Skin epidermis (tissue), 12 donors: ENCODE data around the gene SPDYA.
"Not testable (repeated sequence)": the region's sequence is repeated elsewhere in the genome, so short reads cannot be mapped to it uniquely, and the experiment has no call there.

Experiments
- H3K27ac ChIP-seq, 21 experiments: fragments of 200-600 bp; sonication (generic) in 11 of 21; one replicate each; pipeline ENCODE4 v1.5.0; 2020; ENCODE audit warnings: mild to moderate bottlenecking in 3 of 21, inconsistent platforms in 2 of 21, moderate library complexity in 2 of 21
- H3K4me3 ChIP-seq, 7 experiments: fragments of 200-600 bp; sonication (generic) in 2 of 7; one replicate each; pipeline ENCODE4 v1.5.0; 2020; ENCODE audit warnings: inconsistent platforms in 2 of 7, mild to moderate bottlenecking in 2 of 7, moderate library complexity in 1 of 7

SPDYA gene

DNA sequence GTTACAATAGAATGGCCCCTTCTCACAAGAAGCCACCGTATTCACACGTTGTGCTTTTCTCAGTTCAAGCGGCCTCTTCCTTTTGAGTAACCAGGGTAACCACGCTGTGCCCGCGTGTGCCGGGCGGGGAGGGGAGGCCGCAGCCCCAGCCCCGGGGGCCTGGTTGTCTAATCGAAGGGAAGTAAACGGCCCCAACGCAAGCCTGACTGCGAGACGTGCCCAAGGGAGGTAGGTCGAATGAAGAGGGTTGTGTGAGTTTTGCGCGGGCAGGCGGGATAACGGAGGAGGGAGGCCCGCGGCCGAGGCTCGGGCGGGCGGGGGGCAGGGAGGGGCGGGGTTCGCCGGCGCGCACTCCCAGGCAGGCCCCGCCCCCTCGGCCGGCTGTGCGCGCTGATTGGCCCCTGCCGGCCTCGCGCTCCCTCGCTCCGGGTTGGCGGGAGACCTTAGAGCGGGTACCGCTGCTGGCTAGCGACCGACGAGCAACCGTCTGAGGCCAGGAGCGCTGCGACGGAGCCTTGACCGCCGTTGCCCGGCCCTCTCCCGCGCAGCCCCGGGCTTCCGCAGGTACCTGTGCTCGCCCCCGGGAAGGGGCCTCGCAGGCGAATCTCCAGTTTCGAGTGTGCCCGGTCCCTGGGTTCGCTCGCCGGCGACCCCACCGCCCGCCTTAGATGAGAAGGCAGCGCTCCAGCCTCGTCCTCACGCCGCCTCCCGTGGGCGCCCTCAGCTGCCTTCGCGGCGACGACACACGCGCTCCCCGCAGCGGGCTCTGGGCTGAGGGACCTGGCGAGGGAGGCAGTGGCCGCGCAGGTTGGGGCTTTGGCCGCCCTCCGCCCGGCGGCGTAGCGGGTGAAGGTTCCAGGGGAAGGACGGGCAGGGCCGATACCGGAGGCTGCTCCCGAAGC, at the start of gene SPDYA:
SPDYA (plus strand) TSS at position 451 of the 902 bp plus-strand sequence. CDS start 5,181 bp downstream, outside the sequence.
- Histone ChIP-seq H3K4me3 (peak within 1 kb of the TSS; percentile 29 to 49 (median 38)), H3K27ac (peak within 1 kb of the TSS in 4 of 21 experiments; percentile 16 to 48 (median 27))

DNA sequence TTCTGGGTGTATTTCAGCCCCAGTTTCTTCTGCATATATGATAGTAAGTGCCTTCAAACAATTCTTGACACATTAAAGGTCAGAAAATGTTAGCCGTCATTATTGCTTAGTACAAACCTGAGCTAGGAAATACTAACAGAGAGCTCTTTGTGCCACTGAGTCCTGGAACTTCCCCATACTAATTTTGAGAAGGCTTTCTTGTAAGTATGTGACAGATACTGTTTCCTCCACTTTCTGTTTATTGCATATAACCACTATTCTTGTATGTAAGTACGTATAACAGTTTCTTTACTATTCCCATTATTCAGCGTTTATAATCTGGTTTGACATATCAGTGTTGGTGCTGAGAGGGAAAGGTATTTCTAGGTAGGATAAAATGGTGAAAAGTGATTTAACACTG, 49.2 kb upstream of the SPDYA start:
- Histone ChIP-seq H3K4me3 (no peak overlapping the region), H3K27ac (peak overlapping the region in 1 of 21 experiments; percentile 62)

DNA sequence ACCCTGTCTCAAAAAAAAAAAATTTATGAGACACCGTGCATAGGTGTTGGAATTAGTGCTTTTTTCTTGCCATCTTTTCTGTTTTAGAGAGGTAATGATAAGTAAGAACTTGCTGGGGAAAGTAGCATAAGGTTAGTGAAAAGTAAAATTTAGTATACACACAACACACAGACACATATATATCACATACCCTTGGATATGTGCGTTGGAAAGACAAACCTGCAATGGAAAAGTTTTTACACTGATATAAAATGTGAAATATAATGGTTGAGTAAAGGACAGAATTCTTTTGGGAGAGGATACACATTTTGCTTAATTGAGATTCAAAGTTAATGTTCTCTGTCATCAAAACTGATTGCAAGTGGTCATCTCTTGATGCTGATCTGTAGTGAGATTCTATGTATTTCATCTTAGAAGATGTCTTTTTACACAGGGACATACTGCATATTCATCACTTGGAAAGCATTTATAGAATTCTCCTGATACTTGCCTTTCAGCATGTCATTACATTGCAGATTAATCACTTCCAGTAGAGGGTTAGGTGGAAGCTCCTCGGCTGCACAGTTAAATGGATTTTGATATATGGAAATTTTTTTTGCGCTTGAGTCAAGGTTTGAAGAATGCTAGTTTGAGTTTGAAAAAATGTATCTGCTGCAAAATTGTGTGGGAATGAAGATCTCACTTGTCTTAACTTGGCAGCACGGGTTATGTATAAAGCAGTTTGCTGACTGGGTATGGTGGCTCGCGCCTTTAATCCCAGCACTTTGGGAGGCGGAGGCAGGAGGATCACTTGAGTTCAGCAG, 45.5 kb upstream of the SPDYA start:
- Histone ChIP-seq H3K4me3 (no peak overlapping the region), H3K27ac (no peak overlapping the region)

DNA sequence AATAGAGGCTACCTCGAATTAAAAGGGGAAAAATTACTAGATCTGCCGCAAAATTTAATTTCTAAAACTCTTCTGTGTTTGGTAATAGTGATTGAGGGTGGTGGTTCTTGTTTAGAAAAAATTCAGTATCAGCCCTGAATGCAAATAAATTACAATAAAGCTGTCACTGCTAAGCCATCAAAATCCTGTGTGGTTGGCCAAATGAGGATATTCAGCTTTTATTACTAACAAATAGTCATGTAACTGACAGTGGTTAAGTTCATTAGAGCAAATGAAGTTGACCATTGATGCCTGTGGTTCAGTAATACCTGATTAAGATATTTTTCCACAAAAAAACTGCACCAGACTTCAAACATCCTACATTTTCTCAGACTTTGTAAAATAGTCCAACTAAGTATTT, 44.6 kb upstream of the SPDYA start:
- no peak overlapping the region for H3K27ac ChIP-seq
- H3K4me3 ChIP-seq: no peak overlapping the region

DNA sequence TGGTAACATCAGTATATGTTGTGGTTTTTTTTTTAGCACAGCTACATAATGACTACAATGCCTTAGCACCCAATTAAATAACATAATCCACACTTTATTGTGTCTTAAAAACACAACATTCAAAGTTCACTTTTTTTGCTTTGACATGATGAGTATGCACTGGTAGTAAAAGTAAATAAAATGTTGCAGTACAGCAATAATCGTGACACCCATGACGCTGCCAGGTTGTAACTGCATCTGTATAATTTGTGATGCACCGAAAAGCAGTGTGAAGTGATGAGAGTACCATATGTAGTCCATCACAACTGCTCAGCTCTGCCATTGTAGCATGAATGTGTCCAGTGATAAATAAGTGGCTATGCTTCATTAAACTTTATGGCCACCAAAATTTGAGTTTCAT, 43.3 kb upstream of the SPDYA start:
- no peak overlapping the region for H3K27ac ChIP-seq
- H3K4me3 ChIP-seq: no peak overlapping the region

DNA sequence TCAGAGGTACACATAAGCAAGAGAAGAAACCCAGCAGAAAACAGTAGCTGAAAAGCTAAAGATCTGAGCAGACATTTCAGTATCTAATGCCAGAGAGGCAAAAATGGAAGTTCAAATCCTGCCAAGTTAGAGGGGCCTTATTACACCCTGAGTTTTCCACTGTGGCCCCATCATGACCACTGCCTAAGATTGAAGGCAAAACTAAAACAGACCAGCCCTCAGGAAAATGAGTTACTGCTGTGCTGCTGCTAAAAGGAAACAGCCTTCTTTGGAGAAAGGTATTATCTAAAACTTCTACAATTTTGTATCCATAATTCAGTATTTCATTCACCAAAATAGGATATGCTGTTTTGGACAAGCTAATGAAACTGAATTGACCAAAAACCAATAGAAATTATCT, 42.2 kb upstream of the SPDYA start:
- no peak overlapping the region for H3K4me3 ChIP-seq
- peak overlapping the region in 1 of 21 experiments; percentile 1 for H3K27ac ChIP-seq

DNA sequence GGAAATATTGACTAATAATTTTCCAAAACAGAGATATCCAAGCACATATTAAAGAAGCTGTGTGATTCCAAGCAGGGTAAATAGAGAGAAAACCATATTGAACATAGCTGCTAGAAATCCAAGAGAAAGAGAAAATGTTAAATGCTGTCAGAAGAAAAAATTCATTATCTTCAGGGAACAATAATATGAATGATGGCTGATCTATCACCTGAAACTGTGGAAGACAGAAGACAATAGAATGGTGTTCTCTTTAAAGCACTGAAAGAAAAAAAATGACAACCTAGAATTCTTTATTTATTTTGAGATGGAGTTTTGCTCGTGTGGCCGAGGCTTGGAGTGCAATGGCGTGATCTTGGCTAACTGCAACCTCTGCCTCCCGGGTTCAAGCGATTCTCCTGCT, 41.7 kb upstream of the SPDYA start:
- Histone ChIP-seq H3K4me3 (no peak overlapping the region), H3K27ac (no peak overlapping the region)

DNA sequence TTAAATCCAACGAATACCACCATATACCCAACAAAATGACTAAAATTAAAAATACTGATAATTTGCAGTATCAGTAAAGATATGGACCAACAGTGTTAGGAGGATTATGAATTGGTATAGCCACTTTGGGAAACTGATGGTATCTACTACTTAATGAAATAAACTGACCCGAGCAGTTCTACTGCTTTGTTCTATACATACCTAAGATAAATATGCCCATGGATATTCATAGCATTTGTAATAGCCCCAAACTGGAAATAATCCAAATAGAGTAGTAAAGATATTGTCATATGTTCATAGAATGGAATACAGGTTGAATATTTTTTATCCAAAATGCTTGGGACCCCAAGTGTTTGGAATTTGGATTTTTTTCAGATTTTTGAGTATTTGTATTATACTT, 38.3 kb upstream of the SPDYA start:
- no peak overlapping the region for H3K27ac ChIP-seq
- H3K4me3 ChIP-seq: no peak overlapping the region

DNA sequence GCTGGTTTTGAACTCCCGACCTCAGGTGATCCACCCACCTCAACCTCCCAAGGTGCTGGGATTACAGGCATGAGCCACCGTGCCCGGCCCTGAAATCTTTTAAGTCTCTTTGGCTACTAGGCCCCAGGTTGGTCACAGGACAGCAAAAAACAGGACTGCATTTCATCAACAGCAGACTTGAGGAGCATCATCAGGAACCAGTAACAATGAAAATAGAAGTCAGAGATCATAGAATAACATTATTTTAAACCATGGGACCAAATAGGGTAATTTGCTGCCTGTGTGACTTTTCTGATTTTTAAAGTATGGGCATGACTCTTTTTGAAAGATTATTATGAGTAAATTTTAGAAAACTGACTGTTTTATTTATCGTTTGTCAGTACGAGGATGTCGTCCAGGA, 34.2 kb upstream of the SPDYA start:
- H3K4me3 ChIP-seq: no peak overlapping the region
- no peak overlapping the region for H3K27ac ChIP-seq

DNA sequence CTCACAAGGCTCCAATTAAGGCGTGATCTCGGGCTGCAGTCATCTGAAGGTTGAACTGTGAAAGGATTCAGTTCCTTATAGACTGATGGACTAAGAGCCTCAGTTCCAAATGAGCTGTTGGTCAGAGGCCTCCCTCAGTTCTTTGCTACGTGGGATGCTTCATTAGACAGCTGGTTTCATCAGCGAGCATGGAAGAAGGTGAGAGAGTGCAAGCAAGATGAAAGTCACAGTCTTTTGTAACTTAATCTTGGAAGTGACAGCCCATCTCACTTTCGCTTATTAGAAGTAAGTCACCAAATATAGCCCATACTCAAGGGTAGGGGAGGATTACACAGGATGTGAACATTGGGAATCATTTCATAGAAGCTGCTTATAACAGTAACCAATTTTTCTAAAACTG, 32.2 kb upstream of the SPDYA start:
- Histone ChIP-seq H3K4me3 (no peak overlapping the region), H3K27ac (no peak overlapping the region)

DNA sequence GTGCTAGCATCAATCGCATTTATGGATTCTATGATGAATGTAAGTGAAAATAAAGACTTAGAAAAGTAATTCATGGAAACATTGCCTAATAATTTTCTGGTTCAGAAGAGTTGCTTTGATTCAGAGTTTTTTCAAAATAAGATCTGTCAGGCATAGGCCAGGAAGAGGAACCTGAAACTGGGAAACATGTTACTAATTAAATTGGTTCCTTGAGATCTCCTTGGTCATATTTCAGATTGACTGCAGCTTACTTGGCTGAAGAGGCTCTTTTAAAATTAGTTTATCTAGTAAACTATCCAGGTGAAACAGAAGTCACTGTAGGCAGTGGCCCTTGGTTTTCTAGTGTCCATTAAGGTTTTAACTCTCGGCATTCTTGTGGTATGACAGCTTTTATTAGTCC, 31.6 kb upstream of the SPDYA start:
- Histone ChIP-seq H3K4me3 (no peak overlapping the region), H3K27ac (no peak overlapping the region)

DNA sequence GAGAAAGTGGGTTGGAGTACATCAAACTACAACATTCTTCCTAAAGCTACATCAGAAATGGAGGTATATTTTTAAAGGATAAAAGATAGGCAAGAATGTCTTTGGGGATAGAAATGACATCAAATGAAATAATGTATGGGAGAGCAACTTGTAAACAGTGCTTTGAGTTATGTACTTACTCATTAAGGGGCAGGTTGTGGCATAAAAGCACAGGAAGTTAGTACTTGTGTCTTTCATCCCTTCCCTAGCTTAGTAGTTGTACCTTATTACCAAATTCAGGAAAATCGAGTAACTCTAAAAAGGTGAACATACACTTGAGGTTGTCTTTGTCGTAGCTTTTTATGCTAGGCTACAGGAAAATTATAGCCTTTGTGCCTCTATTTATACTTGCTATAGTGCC, 30.1 kb upstream of the SPDYA start:
- Histone ChIP-seq H3K27ac (peak overlapping the region in 1 of 21 experiments; percentile 36), H3K4me3 (no peak overlapping the region)

DNA sequence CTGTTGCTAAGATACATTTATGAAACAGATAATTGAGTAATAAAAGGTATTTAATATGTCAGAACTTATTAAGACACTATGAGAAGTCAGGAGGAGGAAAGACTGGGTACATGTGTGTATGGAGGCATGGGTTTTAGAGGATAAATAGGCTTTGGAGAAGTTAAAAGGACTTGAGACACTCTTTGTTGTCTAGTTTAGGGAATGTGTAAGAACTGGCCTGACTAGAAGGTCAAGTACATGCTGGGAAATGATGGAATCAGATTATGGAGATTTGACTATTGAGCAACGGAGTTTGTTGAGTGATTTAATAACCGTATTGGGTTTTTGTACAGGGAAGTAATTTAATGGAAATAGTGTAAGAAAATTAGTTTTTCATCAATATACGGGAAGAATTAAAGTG, 28.2 kb upstream of the SPDYA start:
- peak overlapping the region in 1 of 21 experiments; percentile 0 for H3K27ac ChIP-seq
- no peak overlapping the region for H3K4me3 ChIP-seq

DNA sequence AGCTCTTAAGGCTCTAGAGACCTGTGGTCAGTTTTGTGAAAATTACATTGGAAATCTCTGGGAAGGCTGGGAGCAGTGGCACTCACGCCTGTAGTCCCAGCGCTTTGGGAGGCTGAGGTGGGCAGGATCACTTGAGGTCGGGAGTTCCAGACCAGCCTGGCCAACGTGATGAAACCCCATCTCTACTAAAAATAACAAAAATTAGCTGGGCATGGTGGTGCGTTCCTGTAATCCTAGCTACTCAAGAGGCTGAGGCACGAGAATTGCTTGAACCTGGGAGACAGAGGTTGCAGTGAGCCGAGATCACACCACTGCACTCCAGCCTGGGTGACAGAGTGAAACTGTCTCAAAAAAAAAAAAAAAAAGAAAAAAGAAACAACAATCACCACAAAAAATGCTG, 26.1 kb upstream of the SPDYA start:
- not testable (repeated sequence) for H3K27ac ChIP-seq, H3K4me3 ChIP-seq

DNA sequence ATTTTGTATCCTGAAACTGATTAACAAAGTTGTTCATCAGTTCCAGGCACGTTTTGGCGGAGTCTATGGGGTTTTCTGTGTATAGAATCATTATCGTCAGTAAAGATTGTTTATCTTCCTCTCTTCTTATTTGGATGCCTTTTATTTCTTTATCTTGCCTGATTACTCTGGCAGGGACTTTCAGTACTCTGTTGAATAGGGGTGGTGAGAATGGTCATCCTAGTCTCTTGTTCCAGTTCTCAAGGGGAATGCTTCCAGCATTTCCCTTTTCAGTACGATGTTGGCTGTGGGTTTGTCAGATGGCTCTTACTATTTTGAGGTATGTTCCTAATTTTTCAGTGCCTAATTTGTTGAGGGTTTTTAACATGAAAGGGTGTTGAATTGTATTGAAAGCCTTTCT, 14.0 kb upstream of the SPDYA start:
- Histone ChIP-seq H3K4me3 (no peak overlapping the region), H3K27ac (no peak overlapping the region)

DNA sequence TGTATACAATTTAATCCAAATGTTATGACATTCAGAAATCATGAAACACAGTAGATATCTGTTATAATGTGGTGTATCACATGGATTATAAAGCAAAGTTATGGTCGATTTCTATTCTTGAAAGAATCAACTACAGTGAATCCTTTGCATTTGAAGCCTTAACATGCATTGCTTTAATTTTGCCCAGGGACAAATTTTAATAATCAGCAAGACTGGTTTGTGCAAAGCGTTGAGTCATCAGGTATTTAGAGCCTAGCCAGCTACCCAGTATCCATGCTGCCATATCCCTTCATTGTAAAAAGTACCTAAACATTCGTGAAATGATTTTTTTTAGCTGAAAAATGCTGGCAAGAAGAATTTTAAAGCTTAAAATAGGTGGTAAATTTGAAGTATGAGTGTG, 8.9 kb upstream of the SPDYA start:
- no peak overlapping the region for H3K4me3 ChIP-seq

DNA sequence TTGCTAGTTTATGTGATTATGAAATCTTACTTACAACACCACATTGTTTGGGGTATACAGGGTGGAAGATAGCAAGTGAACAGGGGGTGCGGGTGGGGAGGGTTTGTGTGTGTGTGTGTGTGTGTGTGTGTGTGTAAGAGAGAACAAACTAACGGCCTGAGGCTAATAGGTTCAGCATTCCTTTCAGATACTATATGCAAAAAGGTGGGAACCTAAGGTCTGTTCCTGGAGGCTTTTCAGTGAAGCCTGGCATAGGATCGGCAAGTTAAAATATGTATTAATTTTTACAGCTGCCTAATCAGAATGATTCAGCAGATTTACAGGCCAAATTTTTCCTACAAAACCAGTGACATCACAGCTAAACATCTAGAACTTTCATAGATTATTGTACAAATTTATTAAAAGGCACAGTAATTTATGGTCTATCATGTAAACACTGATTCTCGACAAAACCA, 7.6 kb upstream of the SPDYA start:
- no peak overlapping the region for H3K4me3 ChIP-seq
- no peak overlapping the region for H3K27ac ChIP-seq

More for the DNA sequence above, 8.9 kb upstream of the SPDYA start:
- no peak overlapping the region for H3K27ac ChIP-seq

DNA sequence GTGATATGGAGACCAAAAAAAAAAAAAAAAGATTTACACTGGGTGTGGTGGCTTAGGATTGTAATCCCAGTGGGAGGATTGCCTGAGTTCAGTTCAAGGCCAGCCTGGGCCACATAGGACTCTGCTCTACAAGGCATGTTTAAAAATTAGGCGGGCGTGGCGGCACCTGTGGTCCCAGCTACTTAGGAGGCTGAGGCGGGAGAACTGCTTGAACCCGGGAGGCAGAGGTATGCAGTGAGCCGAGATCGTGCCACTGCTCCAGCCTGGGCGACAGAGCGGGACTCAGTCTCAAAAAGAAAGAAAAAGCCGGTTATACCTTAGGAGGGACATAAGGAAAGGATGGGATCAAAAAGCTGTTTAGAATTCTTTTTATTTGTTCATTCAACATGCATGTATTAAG, 707 bp upstream of the SPDYA start:
- H3K4me3 ChIP-seq: peak overlapping the region in 5 of 7 experiments; percentile 34 to 49 (median 42)
- H3K27ac ChIP-seq: peak overlapping the region in 1 of 21 experiments; percentile 22

DNA sequence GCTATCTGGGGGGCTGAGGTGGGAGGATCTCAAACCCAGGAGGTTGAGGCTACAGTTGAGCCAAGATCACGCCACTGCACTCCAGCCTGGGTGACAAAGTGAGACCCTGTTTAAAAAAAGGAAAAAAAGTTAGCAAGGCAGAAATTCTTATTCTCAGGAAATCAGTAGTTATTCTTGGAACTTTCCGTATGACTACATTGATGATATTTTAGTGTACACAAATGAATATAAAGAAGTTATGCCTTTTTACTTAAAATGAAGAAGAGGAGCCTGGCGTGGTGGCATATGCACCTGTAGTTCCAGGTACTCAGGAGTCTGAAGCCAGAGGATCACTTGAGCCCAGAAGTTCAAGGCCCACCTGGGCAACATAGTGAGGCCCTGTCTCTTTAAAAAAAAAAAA, 7.4 kb downstream of the SPDYA start:
- H3K4me3 ChIP-seq: no peak overlapping the region
- no peak overlapping the region for H3K27ac ChIP-seq

DNA sequence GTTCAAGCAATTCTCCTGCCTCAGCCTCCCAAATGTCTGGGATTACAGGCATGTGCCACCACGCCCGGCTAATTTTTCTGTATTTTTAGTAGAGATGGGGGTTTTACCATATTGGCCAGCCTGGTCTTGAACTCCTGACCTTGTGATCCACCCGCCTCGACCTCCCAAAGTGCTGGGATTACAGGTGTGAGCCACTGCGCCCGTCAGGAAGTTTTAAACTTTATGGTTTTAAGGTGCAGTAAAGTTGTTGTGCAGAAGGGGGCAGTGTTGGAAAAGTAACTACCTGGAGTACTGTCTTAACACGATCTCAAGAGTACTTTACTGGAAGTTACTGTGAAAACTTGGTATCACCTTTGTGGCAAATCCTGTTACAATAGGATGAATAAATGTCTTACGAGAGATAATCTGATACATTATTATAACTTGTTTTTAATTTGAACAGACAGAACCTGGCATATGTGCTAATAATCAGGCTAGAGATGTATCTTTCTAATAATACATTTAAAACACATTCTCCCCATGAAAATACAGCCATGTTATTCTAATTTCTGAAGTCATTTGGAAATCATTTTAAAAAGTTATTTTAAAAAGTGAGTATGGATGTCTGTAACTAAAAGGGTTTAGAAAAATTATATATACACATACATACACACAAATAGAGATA, 10.8 kb downstream of the SPDYA start:
- Histone ChIP-seq H3K27ac (no peak overlapping the region), H3K4me3 (no peak overlapping the region)
